ENCODE results near the gene TEKT5. TPM values are rescaled to one million over a fixed set of nuclear protein-coding genes. Genes with fewer than 3 reads are reported as not detected.

Gene TEKT5
- polyA plus RNA-seq, 3 donors: 0.16 TPM; not detected in 2

- no peaks in the 10 kb centered on the region for H3K9me3 ChIP-seq (replicated peaks in 1 of 2; ENCODE audit: control insufficient read depth in 1 of 2, insufficient read depth in 1 of 2, low read length in 2 of 2)
- no peak overlapping the region for H2AFZ ChIP-seq (ENCODE audit: insufficient read depth, low read depth, low read length, poor library complexity, severe bottlenecking)
- WGBS (ENCODE audit: insufficient coverage): 75% methylated on average over 2 of the region's 2 CpGs
- Mint-ChIP-seq H3K27ac (peak overlapping the region in 5 of 7 donors; percentile 10 to 86 (median 77)), H3K9me3 (peaks cover 0 to 6% (median 1%) of the 10 kb centered on the region in 7 donors), H3K4me3 (no peak overlapping the region), H3K27me3 (ENCODE audit: low read depth in 3 of 3) (peaks cover 2% of the 10 kb centered on the region in 3 donors), H3K36me3 (no peaks in the 10 kb centered on the region), H3K4me1 (peaks cover 69% of the 10 kb centered on the region)
- H3K4me3 ChIP-seq (replicated peaks in 1 of 3; ENCODE audit: low read depth in 2 of 3, low read length in 3 of 3): no peak overlapping the region
- peaks cover 61 to 77% of the 10 kb centered on the region in 2 donors for H3K4me1 ChIP-seq (ENCODE audit: control insufficient read depth in 1 of 2, insufficient read depth in 2 of 2, low read length in 2 of 2)
- DNase-seq: peak; percentile 28 to 59 (median 58)
- H3K4me2 ChIP-seq (replicated peaks; ENCODE audit: extremely low read depth, low read length, poor library complexity, severe bottlenecking): no peak overlapping the region
- intact Hi-C loops (cut with micrococcal nuclease): loop anchor here in 1 of 2 donors (5.0 kb wide), 1 partner anchor 105 kb away; no protein-coding TSS in a partner anchor
- H3K36me3 ChIP-seq (replicated peaks in 1 of 2; ENCODE audit: control insufficient read depth in 1 of 2, insufficient read depth in 2 of 2, low read length in 2 of 2): no peaks in the 10 kb centered on the region
- H3K27ac ChIP-seq (ENCODE audit: low read depth in 1 of 2, low read length in 2 of 2): peak overlapping the region; percentile 33 to 44
- H4K20me1 ChIP-seq (ENCODE audit: insufficient read depth, low read length): no peaks in the 10 kb centered on the region
- H3K79me2 ChIP-seq (ENCODE audit: insufficient read depth, low read length): no peaks in the 10 kb centered on the region
- H3K27me3 ChIP-seq (ENCODE audit: control insufficient read depth in 2 of 2, insufficient read depth in 2 of 2, low read length in 2 of 2): no peaks in the 10 kb centered on the region
- TF ChIP-seq CTCF (IDR thresholded peaks at IDR 0.05): no peak
- H3K9ac ChIP-seq (ENCODE audit: insufficient read depth, low read length, poor library complexity, severe bottlenecking): no peak overlapping the region
These were observed 62.8 kb downstream of the TEKT5 start for GRCh38 chr16:10631886-10632285.

GRCh38 chr16:10629592-10629963 is 65.2 kb downstream of the TEKT5 start:
- Histone ChIP-seq H4K20me1 (ENCODE audit: insufficient read depth, low read length) (no peaks in the 10 kb centered on the region), H3K4me2 (replicated peaks; ENCODE audit: extremely low read depth, low read length, poor library complexity, severe bottlenecking) (no peak overlapping the region), H2AFZ (ENCODE audit: insufficient read depth, low read depth, low read length, poor library complexity, severe bottlenecking) (no peak overlapping the region), H3K4me1 (ENCODE audit: control insufficient read depth in 1 of 2, insufficient read depth in 2 of 2, low read length in 2 of 2) (peaks cover 61 to 80% of the 10 kb centered on the region in 2 donors), H3K36me3 (replicated peaks in 1 of 2; ENCODE audit: control insufficient read depth in 1 of 2, insufficient read depth in 2 of 2, low read length in 2 of 2) (no peaks in the 10 kb centered on the region), H3K9me3 (replicated peaks in 1 of 2; ENCODE audit: control insufficient read depth in 1 of 2, insufficient read depth in 1 of 2, low read length in 2 of 2) (no peaks in the 10 kb centered on the region), H3K27me3 (ENCODE audit: control insufficient read depth in 2 of 2, insufficient read depth in 2 of 2, low read length in 2 of 2) (no peaks in the 10 kb centered on the region), H3K9ac (ENCODE audit: insufficient read depth, low read length, poor library complexity, severe bottlenecking) (no peak overlapping the region), H3K79me2 (ENCODE audit: insufficient read depth, low read length) (no peaks in the 10 kb centered on the region), H3K27ac (ENCODE audit: low read depth in 1 of 2, low read length in 2 of 2) (peak overlapping the region; percentile 86 to 89), H3K4me3 (replicated peaks in 1 of 3; ENCODE audit: low read depth in 2 of 3, low read length in 3 of 3) (no peak overlapping the region)
- 81% methylated on average over 5 of the region's 6 CpGs for WGBS (ENCODE audit: insufficient coverage)
- Mint-ChIP-seq H3K27ac (peak overlapping the region; percentile 81 to 95 (median 91)), H3K27me3 (ENCODE audit: low read depth in 3 of 3) (peaks cover under 1 to 2% (median 2%) of the 10 kb centered on the region in 3 donors), H3K9me3 (peaks cover 0 to 9% (median 1%) of the 10 kb centered on the region in 7 donors), H3K4me1 (peaks cover 72% of the 10 kb centered on the region), H3K36me3 (no peaks in the 10 kb centered on the region), H3K4me3 (no peak overlapping the region)
- intact Hi-C loops (cut with micrococcal nuclease): loop anchor here in 1 of 2 donors (10.0 kb wide), 1 partner anchor 235 kb away; no protein-coding TSS in a partner anchor
- DNase-seq: peak in 1 of 3 donors; percentile 32
- no peak for TF ChIP-seq CTCF (IDR thresholded peaks at IDR 0.05)
